A673 (cell line): ENCODE data around the gene WWTR1. TPM values are rescaled to one million over a fixed set of nuclear protein-coding genes. Genes with fewer than 3 reads are reported as not detected.

ENCODE experiments used
- BruUV-seq: library from RNA; stranded (reverse); fragments of 400-500 nt; replicated peaks from 2 replicates; lab custom pipeline; 2021; lab: Mats Ljungman, UMichigan
- CTCF ChIA-PET: fragments of 300-600 bp; sonication (Branson Sonifier 250); formaldehyde crosslinking; loops from one replicate; lab custom pipeline; 2022; ENCODE audit warnings: antibody characterized with exemption; lab: Charles Lee
- POLR2A ChIA-PET: fragments of 300-600 bp; sonication (Branson Sonifier 250); formaldehyde crosslinking; loops from one replicate; lab custom pipeline; 2022; ENCODE audit warnings: antibody characterized with exemption; ENCODE audit not compliant: low non-redundant PET; lab: Charles Lee
- DNase-seq: peaks from one replicate; pipeline ENCODE4 v3.0.0-alpha.2; 2015; ENCODE audit warnings: low spot score
- H3K27ac ChIP-seq: fragments of 200-600 bp; sonication (generic); 2 replicates; pipeline ENCODE4 v1.5.1; 2016; ENCODE audit warnings: mixed run types, low read depth, mild to moderate bottlenecking, mixed read lengths, antibody characterized with exemption, low read length; ENCODE audit not compliant: poor library complexity, severe bottlenecking
- H3K27me3 ChIP-seq: fragments of 200-600 bp; sonication (generic); replicated peaks from 2 replicates; pipeline ENCODE4 v1.6.1; 2017; ENCODE audit warnings: mixed run types, low read depth, mild to moderate bottlenecking, mixed read lengths, antibody characterized with exemption, low read length; ENCODE audit not compliant: insufficient read depth, poor library complexity
- H3K36me3 ChIP-seq: fragments of 200-600 bp; sonication (generic); 2 replicates; pipeline ENCODE4 v1.6.1; 2016; ENCODE audit warnings: mixed run types, mild to moderate bottlenecking, mixed read lengths, antibody characterized with exemption, low read length; ENCODE audit not compliant: insufficient read depth, poor library complexity, severe bottlenecking
- H3K4me1 ChIP-seq: fragments of 200-600 bp; sonication (generic); 2 replicates; pipeline ENCODE4 v1.6.1; 2017; ENCODE audit warnings: mixed run types, mild to moderate bottlenecking, mixed read lengths, antibody characterized with exemption, low read length; ENCODE audit not compliant: insufficient read depth, poor library complexity, severe bottlenecking
- H3K4me3 ChIP-seq: fragments of 200-600 bp; sonication (generic); 2 replicates; pipeline ENCODE4 v1.5.1; 2016; ENCODE audit warnings: low read depth, mixed run types, mild to moderate bottlenecking, mixed read lengths, low read length; ENCODE audit not compliant: poor library complexity, severe bottlenecking
- H3K9me3 ChIP-seq: fragments of 200-600 bp; sonication (generic); 2 replicates; pipeline ENCODE4 v1.6.1; 2016; ENCODE audit warnings: mixed run types, low read depth, mild to moderate bottlenecking, mixed read lengths, antibody characterized with exemption, low read length; ENCODE audit not compliant: poor library complexity, severe bottlenecking
- CTCF ChIP-seq: fragments of 300-800, 200-600 bp; sonication (generic); conservative IDR thresholded peaks from 2 replicates; pipeline ENCODE4 v1.5.1; 2017; ENCODE audit warnings: low read depth, mild to moderate bottlenecking, antibody characterized with exemption, low read length, moderate library complexity, mixed read lengths
- EZH2 ChIP-seq: fragments of 200-600 bp; sonication (generic); IDR thresholded peaks from 2 replicates; pipeline ENCODE4 v1.6.1; 2017; ENCODE audit warnings: borderline replicate concordance, low read depth, mild to moderate bottlenecking, mixed read lengths, antibody characterized with exemption, low read length; ENCODE audit not compliant: poor library complexity, severe bottlenecking
- intact Hi-C: fragments of 100-400 bp; cut with micrococcal nuclease; formaldehyde crosslinking; loops from one replicate; pipeline ENCODE4 v1.10.0; 2022; ENCODE audit not compliant: unreplicated experiment
- total RNA-seq: library from RNA; stranded (reverse); gene quantifications from 2 replicates; pipeline ENCODE4 v1.2.3, GENCODE V29; 2021

The WWTR1 gene
- total RNA-seq, 1 experiment from 2014 or later: 76.8 TPM

- no TSS peak for BruUV-seq
- Histone ChIP-seq H3K9me3 (no peaks in the 10 kb centered on the region), H3K4me1 (peaks cover 42% of the 10 kb centered on the region), H3K27me3 (no peaks in the 10 kb centered on the region), H3K36me3 (no peaks in the 10 kb centered on the region), H3K27ac (no peak overlapping the region), H3K4me3 (no peak overlapping the region)
- DNase-seq: no peak
- TF ChIP-seq EZH2 (no peak), CTCF (no peak)
- intact Hi-C loops: loop anchor here (5.0 kb wide), 1 partner anchor 125 kb away; the partner anchor contains the start of gene WWTR1
- POLR2A ChIA-PET: no interaction called here
- CTCF ChIA-PET: interaction anchor here (0.7 kb wide), 1 partner anchor 117 kb away, joined by 3 read pairs; no protein-coding TSS in a partner anchor
These were observed 125.2 kb downstream of the WWTR1 start for GRCh38 chr3:149532489-149533180.

GRCh38 chr3:149529099-149529498 lies 128.7 kb downstream of the WWTR1 start:
- intact Hi-C loops: no loop called here
- no peaks in the 10 kb centered on the region for H3K9me3 ChIP-seq
- H3K27ac ChIP-seq: no peak overlapping the region
- peaks cover 19% of the 10 kb centered on the region for H3K4me1 ChIP-seq
- no peak overlapping the region for H3K4me3 ChIP-seq
- no peaks in the 10 kb centered on the region for H3K27me3 ChIP-seq
- TF ChIP-seq CTCF (no peak), EZH2 (no peak)
- peaks cover 11% of the 10 kb centered on the region for H3K36me3 ChIP-seq
- CTCF ChIA-PET: no interaction called here
- no peak for DNase-seq
- POLR2A ChIA-PET: no interaction called here
- no TSS peak for BruUV-seq

- Histone ChIP-seq H3K9me3 (no peaks in the 10 kb centered on the region), H3K36me3 (peaks cover 11% of the 10 kb centered on the region), H3K4me3 (no peak overlapping the region), H3K27me3 (no peaks in the 10 kb centered on the region), H3K4me1 (peaks cover 19% of the 10 kb centered on the region), H3K27ac (peak overlapping the region; percentile 18)
- BruUV-seq: no TSS peak
- DNase-seq: no peak
- ChIA-PET CTCF (interaction anchor here (1.0 to 1.3 kb wide), 3 partner anchors 33 to 280 kb away, joined by 3 to 6 read pairs (median 6); no protein-coding TSS in a partner anchor), POLR2A (no interaction called here)
- intact Hi-C loops: no loop called here
- TF ChIP-seq CTCF: no peak
- TF ChIP-seq EZH2: no peak
These were observed 129.5 kb downstream of the WWTR1 start for GRCh38 chr3:149528340-149528650.
